Mononuclear cell (primary cell): ENCODE measurements around the gene KCMF1. TPM values are rescaled to one million over a fixed set of nuclear protein-coding genes. Genes with fewer than 3 reads are reported as not detected.

Experiments used
- H3K27me3 ChIP-seq: 2 replicates; pipeline ENCODE4 v1.6.0; 2011; ENCODE audit warnings: low read length, control low read depth; ENCODE audit not compliant: insufficient read depth
- H3K4me1 ChIP-seq: 2 replicates; pipeline ENCODE4 v1.5.1; 2011; ENCODE audit warnings: mild to moderate bottlenecking, low read length, control low read depth; ENCODE audit not compliant: insufficient read depth
- H3K4me3 ChIP-seq: 2 replicates; pipeline ENCODE4 v1.5.1; 2011; ENCODE audit warnings: mild to moderate bottlenecking, low read length, moderate library complexity
- H3K9me3 ChIP-seq: 2 replicates; pipeline ENCODE4 v1.5.1; 2011; ENCODE audit warnings: low read depth, mild to moderate bottlenecking, control low read depth, low read length
- total RNA-seq: library from RNA; depleted of rRNA; stranded (reverse); fragments of >200 nt; gene quantifications from one replicate; pipeline ENCODE4 v1.2.3, GENCODE V29; 2012

The KCMF1 gene
- total RNA-seq, 1 donor: 78.8 TPM

- Histone ChIP-seq H3K4me3 (no peak overlapping the region), H3K4me1 (peaks cover 4% of the 10 kb centered on the region), H3K27me3 (no peaks in the 10 kb centered on the region), H3K9me3 (no peaks in the 10 kb centered on the region)
These were observed 94.1 kb downstream of the KCMF1 start for GRCh38 chr2:85064927-85065577.

- Histone ChIP-seq H3K27me3 (peaks cover 3% of the 10 kb centered on the region), H3K9me3 (no peaks in the 10 kb centered on the region), H3K4me1 (peaks cover 4% of the 10 kb centered on the region), H3K4me3 (no peak overlapping the region)
These were observed 95.2 kb downstream of the KCMF1 start for GRCh38 chr2:85066006-85066740.

- no peaks in the 10 kb centered on the region for H3K9me3 ChIP-seq
- peaks cover 3% of the 10 kb centered on the region for H3K27me3 ChIP-seq
- peaks cover 4% of the 10 kb centered on the region for H3K4me1 ChIP-seq
- no peak overlapping the region for H3K4me3 ChIP-seq
These were observed 96.0 kb downstream of the KCMF1 start for GRCh38 chr2:85066874-85067351.

- Histone ChIP-seq H3K9me3 (no peaks in the 10 kb centered on the region), H3K27me3 (peaks cover 6% of the 10 kb centered on the region), H3K4me1 (peaks cover 4% of the 10 kb centered on the region)
These were observed 100.1 kb downstream of the KCMF1 start for GRCh38 chr2:85071096-85071495.

GRCh38 chr2:85073033-85073432 lies 102.1 kb downstream of the KCMF1 start:
- Histone ChIP-seq H3K4me1 (no peaks in the 10 kb centered on the region), H3K4me3 (no peak overlapping the region), H3K27me3 (peaks cover 6% of the 10 kb centered on the region), H3K9me3 (no peaks in the 10 kb centered on the region)

More at GRCh38 chr2:85071096-85071495, 100.1 kb downstream of the KCMF1 start:
- no peak overlapping the region for H3K4me3 ChIP-seq

GRCh38 chr2:85076618-85077274 lies 105.8 kb downstream of the KCMF1 start:
- Histone ChIP-seq H3K27me3 (peaks cover 3% of the 10 kb centered on the region), H3K4me3 (no peak overlapping the region), H3K9me3 (peaks cover 5% of the 10 kb centered on the region), H3K4me1 (no peaks in the 10 kb centered on the region)

GRCh38 chr2:85077859-85078419 lies 107.0 kb downstream of the KCMF1 start:
- no peaks in the 10 kb centered on the region for H3K4me1 ChIP-seq
- peaks cover 3% of the 10 kb centered on the region for H3K27me3 ChIP-seq
- no peak overlapping the region for H3K4me3 ChIP-seq
- peaks cover 8% of the 10 kb centered on the region for H3K9me3 ChIP-seq

- Histone ChIP-seq H3K27me3 (peaks cover 5% of the 10 kb centered on the region), H3K4me1 (no peaks in the 10 kb centered on the region), H3K9me3 (peaks cover 8% of the 10 kb centered on the region), H3K4me3 (no peak overlapping the region)
These were observed 107.6 kb downstream of the KCMF1 start for GRCh38 chr2:85078536-85078935.

GRCh38 chr2:85083092-85083491 lies 112.1 kb downstream of the KCMF1 start:
- Histone ChIP-seq H3K27me3 (peaks cover 4% of the 10 kb centered on the region), H3K4me1 (no peaks in the 10 kb centered on the region), H3K9me3 (peaks cover 8% of the 10 kb centered on the region), H3K4me3 (no peak overlapping the region)

GRCh38 chr2:85085563-85085962 lies 114.6 kb downstream of the KCMF1 start:
- Histone ChIP-seq H3K27me3 (peaks cover 4% of the 10 kb centered on the region), H3K4me1 (no peaks in the 10 kb centered on the region), H3K4me3 (no peak overlapping the region), H3K9me3 (peaks cover 8% of the 10 kb centered on the region)

- no peak overlapping the region for H3K4me3 ChIP-seq
- H3K4me1 ChIP-seq: no peaks in the 10 kb centered on the region
- H3K9me3 ChIP-seq: no peaks in the 10 kb centered on the region
- H3K27me3 ChIP-seq: peaks cover 4% of the 10 kb centered on the region
These were observed 116.6 kb downstream of the KCMF1 start for GRCh38 chr2:85087541-85087940.

GRCh38 chr2:85088921-85089320 lies 118.0 kb downstream of the KCMF1 start:
- H3K9me3 ChIP-seq: no peaks in the 10 kb centered on the region
- no peak overlapping the region for H3K4me3 ChIP-seq
- H3K27me3 ChIP-seq: no peaks in the 10 kb centered on the region
- no peaks in the 10 kb centered on the region for H3K4me1 ChIP-seq

GRCh38 chr2:85089585-85089984 lies 118.6 kb downstream of the KCMF1 start:
- no peaks in the 10 kb centered on the region for H3K27me3 ChIP-seq
- H3K4me1 ChIP-seq: no peaks in the 10 kb centered on the region
- no peak overlapping the region for H3K4me3 ChIP-seq
- no peaks in the 10 kb centered on the region for H3K9me3 ChIP-seq

GRCh38 chr2:85091838-85092237 lies 120.9 kb downstream of the KCMF1 start:
- H3K4me3 ChIP-seq: no peak overlapping the region
- no peaks in the 10 kb centered on the region for H3K27me3 ChIP-seq
- no peaks in the 10 kb centered on the region for H3K4me1 ChIP-seq
- H3K9me3 ChIP-seq: no peaks in the 10 kb centered on the region

- H3K4me3 ChIP-seq: no peak overlapping the region
- no peaks in the 10 kb centered on the region for H3K27me3 ChIP-seq
- no peaks in the 10 kb centered on the region for H3K4me1 ChIP-seq
These were observed 124.1 kb downstream of the KCMF1 start for GRCh38 chr2:85095094-85095493.

More at GRCh38 chr2:85095094-85095493, 124.1 kb downstream of the KCMF1 start:
- no peaks in the 10 kb centered on the region for H3K9me3 ChIP-seq
